Stimulated activated CD4-positive, alpha-beta T cell treated with anti-CD3 and anti-CD28 coated beads, Interleukin-2, amount 100 ng/mL, for 48 hours (primary cell): ENCODE data around the gene RNASE8.

Source experiments
- DNase-seq, 2 donors: peaks; one replicate each; pipeline ENCODE4 v3.0.0-alpha.2; 2020

RNASE8 gene

GRCh38 chr14:21054123-21054767 lies 3.4 kb upstream of the RNASE8 start:
- no peak for DNase-seq

GRCh38 chr14:21054768-21055145 lies 2.9 kb upstream of the RNASE8 start:
- DNase-seq, result no peak

- no peak for DNase-seq
Measured at GRCh38 chr14:21055432-21056117, 2.0 kb upstream of the RNASE8 start.

- no peak for DNase-seq
Measured at GRCh38 chr14:21056520-21057163, 980 bp upstream of the RNASE8 start.

GRCh38 chr14:21058903-21059302 lies 1.3 kb downstream of the RNASE8 start:
- no peak for DNase-seq

- no peak for DNase-seq
Measured at GRCh38 chr14:21059842-21060613, 2.4 kb downstream of the RNASE8 start.

GRCh38 chr14:21060614-21061346 lies 3.2 kb downstream of the RNASE8 start:
- DNase-seq, result no peak

- DNase-seq, result no peak
Measured at GRCh38 chr14:21061347-21061668, 3.7 kb downstream of the RNASE8 start.

GRCh38 chr14:21063479-21063878 lies 5.9 kb downstream of the RNASE8 start:
- no peak for DNase-seq

- DNase-seq, result no peak
Measured at GRCh38 chr14:21066882-21067502, 9.4 kb downstream of the RNASE8 start.

- no peak for DNase-seq
Measured at GRCh38 chr14:21068521-21069387, 11.1 kb downstream of the RNASE8 start.

- DNase-seq, result no peak
Measured at GRCh38 chr14:21069388-21070082, 11.9 kb downstream of the RNASE8 start.

GRCh38 chr14:21070083-21070609 lies 12.5 kb downstream of the RNASE8 start, which contains the start of gene ARHGEF40:
TSS of gene ARHGEF40 (plus strand) at chr14:21070304. CDS start at chr14:21070397, 93 bp downstream.
- no peak for DNase-seq

- DNase-seq, result no peak
Measured at GRCh38 chr14:21070610-21071224, 13.1 kb downstream of the RNASE8 start.

GRCh38 chr14:21071225-21072030 lies 13.8 kb downstream of the RNASE8 start:
- DNase-seq, result peak in 1 of 2 donors; percentile 40

GRCh38 chr14:21072031-21072473 lies 14.4 kb downstream of the RNASE8 start:
- DNase-seq, result no peak

- no peak for DNase-seq
Measured at GRCh38 chr14:21072781-21073339, 15.2 kb downstream of the RNASE8 start.

- DNase-seq, result no peak
Measured at GRCh38 chr14:21073921-21074320, 16.3 kb downstream of the RNASE8 start.
